Neuronal stem cell (in vitro differentiated cells): ENCODE measurements around the gene SPIN1.

Experiments used
- DNase-seq: peaks from one replicate; pipeline ENCODE4 v3.0.0-alpha.2; 2013; ENCODE audit warnings: low spot score
- H2AFZ ChIP-seq: one replicate; pipeline ENCODE4 v1.6.1; 2013; ENCODE audit warnings: mild to moderate bottlenecking, low read length, inconsistent platforms
- H2AK5ac ChIP-seq: 2 replicates; pipeline ENCODE4 v1.6.1; 2013; ENCODE audit warnings: low read depth, mild to moderate bottlenecking, inconsistent platforms, low read length, moderate library complexity, mixed read lengths
- H2BK120ac ChIP-seq: 2 replicates; pipeline ENCODE4 v1.6.1; 2013; ENCODE audit warnings: low read depth, mild to moderate bottlenecking, inconsistent platforms, low read length, moderate library complexity, mixed read lengths
- H2BK12ac ChIP-seq: one replicate; pipeline ENCODE4 v1.6.1; 2013; ENCODE audit warnings: low read length, inconsistent platforms
- H2BK15ac ChIP-seq: 2 replicates; pipeline ENCODE4 v1.6.1; 2013; ENCODE audit warnings: mild to moderate bottlenecking, low read length, inconsistent platforms, mixed read lengths
- H2BK5ac ChIP-seq: one replicate; pipeline ENCODE4 v1.6.1; 2013; ENCODE audit warnings: inconsistent platforms, mild to moderate bottlenecking, low read length, moderate library complexity
- H3K14ac ChIP-seq: one replicate; pipeline ENCODE4 v1.6.1; 2013; ENCODE audit warnings: low read length, inconsistent platforms
- H3K18ac ChIP-seq: 2 replicates; pipeline ENCODE4 v1.6.1; 2013; ENCODE audit warnings: low read length, inconsistent platforms
- H3K23ac ChIP-seq: 2 replicates; pipeline ENCODE4 v1.6.1; 2013; ENCODE audit warnings: low read depth, mild to moderate bottlenecking, mixed read lengths, low read length, inconsistent platforms; ENCODE audit not compliant: poor library complexity
- H3K27ac ChIP-seq: replicated peaks from 3 replicates; pipeline ENCODE4 v1.5.1; 2013; ENCODE audit warnings: low read length, inconsistent platforms
- H3K27me3 ChIP-seq, 3 experiments: 2 replicates each; pipeline ENCODE4 v1.6.1; 2013; ENCODE audit warnings: low read length in 3 of 3, mild to moderate bottlenecking in 2 of 3, inconsistent platforms in 1 of 3, low read depth in 1 of 3, mixed read lengths in 1 of 3, moderate library complexity in 1 of 3; ENCODE audit not compliant: control insufficient read depth in 3 of 3, insufficient read depth in 3 of 3
- H3K36me3 ChIP-seq, 2 donors: replicated peaks in 1 of 2; 2 replicates each; pipeline ENCODE4 v1.6.1; 2013; ENCODE audit warnings: low read length in 2 of 2; ENCODE audit not compliant: control insufficient read depth in 2 of 2, insufficient read depth in 2 of 2
- H3K4ac ChIP-seq: 2 replicates; pipeline ENCODE4 v1.6.1; 2013; ENCODE audit warnings: inconsistent platforms, mild to moderate bottlenecking, low read length, moderate library complexity
- H3K4me1 ChIP-seq, 2 donors: 1 replicate in 1 of 2; 2 replicates in 1 of 2; pipeline ENCODE4 v1.6.1; 2013; ENCODE audit warnings: low read length in 2 of 2, low read depth in 1 of 2; ENCODE audit not compliant: control insufficient read depth in 2 of 2, insufficient read depth in 1 of 2
- H3K4me2 ChIP-seq: one replicate; pipeline ENCODE4 v1.6.1; 2013; ENCODE audit warnings: mild to moderate bottlenecking, low read length, inconsistent platforms; ENCODE audit not compliant: insufficient read depth, poor library complexity, severe bottlenecking
- H3K4me3 ChIP-seq, 2 donors: 2 replicates each; pipeline ENCODE4 v1.5.1; 2013; ENCODE audit warnings: low read length in 2 of 2, mild to moderate bottlenecking in 2 of 2, inconsistent platforms in 1 of 2, moderate library complexity in 1 of 2
- H3K79me1 ChIP-seq: one replicate; pipeline ENCODE4 v1.6.1; 2013; ENCODE audit warnings: low read depth, mild to moderate bottlenecking, inconsistent platforms, low read length, moderate library complexity
- H3K9ac ChIP-seq: one replicate; pipeline ENCODE4 v1.6.1; 2013; ENCODE audit warnings: mild to moderate bottlenecking, low read depth, low read length, inconsistent platforms; ENCODE audit not compliant: poor library complexity
- H3K9me3 ChIP-seq, 2 donors: replicated peaks in 1 of 2; 2 replicates each; pipeline versions ENCODE3 to v1.6.1; 2013; ENCODE audit warnings: low read length in 2 of 2, mild to moderate bottlenecking in 2 of 2, inconsistent platforms in 1 of 2, low read depth in 1 of 2, mixed read lengths in 1 of 2, moderate library complexity in 1 of 2; ENCODE audit not compliant: control insufficient read depth in 2 of 2, insufficient read depth in 1 of 2
- H4K8ac ChIP-seq: one replicate; pipeline ENCODE4 v1.6.1; 2013; ENCODE audit warnings: low read depth, mild to moderate bottlenecking, inconsistent platforms, low read length, moderate library complexity
- H4K91ac ChIP-seq: one replicate; pipeline ENCODE4 v1.6.1; 2013; ENCODE audit warnings: low read length, low read depth, mild to moderate bottlenecking, inconsistent platforms; ENCODE audit not compliant: poor library complexity
- WGBS, 2 donors: extraction: QIAGEN DNeasy Blood & Tissue Kit; methylation state at CpG; one replicate each; pipeline ENCODE4 v1.1.7; 2013; ENCODE audit warnings: missing lambda C conversion rate in 2 of 2, mixed read lengths in 1 of 2; ENCODE audit not compliant: insufficient read length in 2 of 2, insufficient replicate concordance in 1 of 2; ENCODE audit errors: extremely low coverage in 2 of 2; 5-methylcytosine and 5-hydroxymethylcytosine counted together

SPIN1 gene

DNA sequence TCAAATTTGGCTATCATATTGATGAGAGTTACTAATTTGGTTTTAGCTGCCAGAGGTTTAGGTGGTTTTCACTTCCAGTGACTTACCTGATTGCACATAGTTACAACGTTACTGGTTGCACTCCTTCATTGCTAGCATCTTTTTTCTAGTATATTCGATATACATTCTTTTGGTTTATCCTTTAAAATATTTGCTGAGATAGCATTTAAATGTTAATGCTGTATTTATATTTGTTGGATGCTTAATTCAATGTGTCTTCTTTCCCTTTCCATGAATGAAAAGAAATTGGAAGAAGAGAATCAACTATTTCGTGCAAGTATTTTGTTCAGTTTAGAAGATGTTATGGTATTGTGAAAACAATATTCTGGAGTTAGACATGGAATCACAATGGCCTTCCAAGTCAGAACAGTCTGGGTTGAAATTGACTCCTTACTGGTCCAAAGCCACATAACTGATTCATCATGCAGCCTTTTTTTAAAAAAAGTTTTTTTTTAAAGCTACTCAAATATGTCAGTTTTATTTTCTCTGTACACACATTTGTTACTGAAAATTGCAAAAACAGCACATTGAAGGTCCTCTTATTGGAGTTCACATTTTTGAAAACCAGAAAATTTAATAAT lies 2.2 kb downstream of the SPIN1 start:
- H2AK5ac ChIP-seq, result no peak overlapping the region
- no peak overlapping the region for H3K18ac ChIP-seq
- no peak overlapping the region for H4K8ac ChIP-seq
- WGBS, 2 donors, result no CpG with 5 or more reads among the region's 3 CpGs
- H3K4me2 ChIP-seq, result no peak overlapping the region
- peaks cover 0 to 10% (median 0%) of the 10 kb centered on the region in 3 experiments for H3K27me3 ChIP-seq
- H2BK120ac ChIP-seq, result no peak overlapping the region
- H3K36me3 ChIP-seq, result peaks cover 3 to 37% of the 10 kb centered on the region in 2 donors
- no peak overlapping the region for H3K4ac ChIP-seq
- no peak overlapping the region for H3K9ac ChIP-seq
- no peak overlapping the region for H4K91ac ChIP-seq
- H3K14ac ChIP-seq, result no peak overlapping the region
- no peak overlapping the region for H2AFZ ChIP-seq
- peaks cover 2% of the 10 kb centered on the region for H3K79me1 ChIP-seq
- H3K4me3 ChIP-seq, result no peak overlapping the region
- no peak overlapping the region for H2BK15ac ChIP-seq
- H3K23ac ChIP-seq, result no peak overlapping the region
- H3K27ac ChIP-seq, result no peak overlapping the region
- no peak overlapping the region for H2BK12ac ChIP-seq
- no peak for DNase-seq
- peaks cover 0 to 8% of the 10 kb centered on the region in 2 donors for H3K9me3 ChIP-seq
- H3K4me1 ChIP-seq, result no peaks in the 10 kb centered on the region
- no peak overlapping the region for H2BK5ac ChIP-seq

DNA sequence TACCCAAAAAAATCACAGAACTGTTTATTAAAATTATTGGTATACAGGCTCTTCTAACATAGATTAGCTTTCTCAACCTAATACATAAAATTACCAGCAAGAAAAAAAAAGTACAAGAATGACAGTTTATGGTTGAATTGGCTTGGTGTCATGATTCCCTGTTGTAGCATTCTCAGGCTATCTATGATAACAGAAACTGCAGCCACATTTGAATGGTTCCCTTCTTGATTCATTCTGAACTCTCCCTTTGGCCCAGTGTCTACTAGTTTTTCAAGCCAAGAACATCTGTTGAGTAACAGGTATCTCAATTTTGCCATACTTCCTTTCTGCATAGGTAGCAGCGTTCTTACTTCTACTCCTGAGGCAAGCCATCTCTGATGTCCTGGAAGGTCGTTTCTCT lies 3.0 kb downstream of the SPIN1 start:
- H2AFZ ChIP-seq, result no peak overlapping the region
- H3K18ac ChIP-seq, result no peak overlapping the region
- no peak overlapping the region for H4K91ac ChIP-seq
- no peak overlapping the region for H2BK5ac ChIP-seq
- H3K36me3 ChIP-seq, result peaks cover 3 to 38% of the 10 kb centered on the region in 2 donors
- H3K14ac ChIP-seq, result no peak overlapping the region
- no peak overlapping the region for H3K9ac ChIP-seq
- H2AK5ac ChIP-seq, result no peak overlapping the region
- peaks cover 0 to 8% of the 10 kb centered on the region in 2 donors for H3K9me3 ChIP-seq
- no peak overlapping the region for H3K27ac ChIP-seq
- H3K79me1 ChIP-seq, result peaks cover 2% of the 10 kb centered on the region
- H2BK12ac ChIP-seq, result no peak overlapping the region
- no peak overlapping the region for H3K4ac ChIP-seq
- H3K23ac ChIP-seq, result no peak overlapping the region
- H3K4me3 ChIP-seq, result no peak overlapping the region
- no peak for DNase-seq
- H4K8ac ChIP-seq, result no peak overlapping the region
- peaks cover 0 to 10% (median 0%) of the 10 kb centered on the region in 3 experiments for H3K27me3 ChIP-seq
- H3K4me2 ChIP-seq, result no peak overlapping the region
- H2BK120ac ChIP-seq, result no peak overlapping the region
- no CpG with 5 or more reads among the region's 2 CpGs for WGBS, 2 donors
- H3K4me1 ChIP-seq, result no peaks in the 10 kb centered on the region
- H2BK15ac ChIP-seq, result no peak overlapping the region

DNA sequence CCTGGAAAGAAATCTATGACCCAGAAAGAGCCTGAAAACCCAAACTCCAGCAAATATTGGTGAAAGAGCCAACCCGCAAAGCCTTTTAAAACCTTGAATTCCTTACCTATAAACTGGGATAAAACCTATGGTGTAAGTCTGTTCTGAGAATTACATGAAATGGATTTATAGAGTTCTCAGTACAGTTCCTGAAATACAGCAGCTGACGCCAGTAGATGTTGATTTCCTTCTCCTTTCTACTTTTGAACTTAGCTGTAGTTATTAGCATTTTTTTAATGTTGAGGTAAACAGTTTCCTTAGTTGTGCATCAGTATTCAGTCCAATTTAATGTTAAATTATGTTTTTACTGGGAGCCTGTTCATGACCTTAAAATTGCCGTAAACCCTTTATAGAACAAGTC lies 3.7 kb downstream of the SPIN1 start:
- H3K4me2 ChIP-seq, result no peak overlapping the region
- DNase-seq, result no peak
- no peak overlapping the region for H4K91ac ChIP-seq
- H3K9me3 ChIP-seq, result peaks cover 0 to 5% of the 10 kb centered on the region in 2 donors
- H2BK120ac ChIP-seq, result no peak overlapping the region
- H3K4ac ChIP-seq, result no peak overlapping the region
- H2AK5ac ChIP-seq, result no peak overlapping the region
- no peak overlapping the region for H2AFZ ChIP-seq
- no peak overlapping the region for H2BK15ac ChIP-seq
- H3K36me3 ChIP-seq, result peaks cover 3 to 40% of the 10 kb centered on the region in 2 donors
- no peak overlapping the region for H3K27ac ChIP-seq
- H3K27me3 ChIP-seq, result peaks cover 0 to 7% (median 0%) of the 10 kb centered on the region in 3 experiments
- H4K8ac ChIP-seq, result no peak overlapping the region
- WGBS, 2 donors, result no CpG with 5 or more reads among the region's 3 CpGs
- no peak overlapping the region for H3K4me3 ChIP-seq
- H2BK12ac ChIP-seq, result no peak overlapping the region
- no peaks in the 10 kb centered on the region for H3K4me1 ChIP-seq
- H3K18ac ChIP-seq, result no peak overlapping the region
- H3K14ac ChIP-seq, result no peak overlapping the region
- H3K9ac ChIP-seq, result no peak overlapping the region
- H2BK5ac ChIP-seq, result no peak overlapping the region
- H3K23ac ChIP-seq, result no peak overlapping the region
- peaks cover 2% of the 10 kb centered on the region for H3K79me1 ChIP-seq

DNA sequence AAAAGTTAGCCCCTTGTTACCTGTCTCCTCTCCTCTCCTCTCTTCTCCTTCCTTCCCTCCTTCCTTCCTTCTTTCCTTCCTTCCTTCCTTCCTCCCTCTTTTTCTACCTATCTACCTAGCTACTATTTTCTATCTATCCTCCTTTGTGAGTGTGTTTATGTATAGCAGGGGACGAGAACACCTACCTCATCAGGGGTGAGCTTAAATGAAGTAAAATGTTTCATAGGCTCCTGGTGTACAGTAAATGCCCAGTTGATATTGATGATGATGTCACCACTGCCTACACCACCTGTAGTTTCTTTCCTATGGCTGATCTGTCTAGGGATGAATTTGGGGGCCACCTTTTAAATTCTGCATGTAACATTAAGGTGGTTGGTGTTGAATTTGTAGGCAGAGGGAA lies 4.3 kb downstream of the SPIN1 start:
- Histone ChIP-seq H3K23ac (no peak overlapping the region), H3K36me3 (peaks cover 3 to 40% of the 10 kb centered on the region in 2 donors), H2BK15ac (no peak overlapping the region), H3K9me3 (peaks cover 0 to 5% of the 10 kb centered on the region in 2 donors), H3K18ac (no peak overlapping the region), H4K91ac (no peak overlapping the region), H3K14ac (no peak overlapping the region), H4K8ac (no peak overlapping the region), H3K4me3 (no peak overlapping the region), H2AK5ac (no peak overlapping the region), H3K4ac (no peak overlapping the region), H3K79me1 (peaks cover 2% of the 10 kb centered on the region), H3K27ac (no peak overlapping the region), H2BK5ac (no peak overlapping the region), H3K9ac (no peak overlapping the region), H2BK12ac (no peak overlapping the region), H3K4me2 (no peak overlapping the region), H3K27me3 (peaks cover 0 to 4% (median 0%) of the 10 kb centered on the region in 3 experiments), H2BK120ac (no peak overlapping the region), H3K4me1 (no peaks in the 10 kb centered on the region), H2AFZ (no peak overlapping the region)
- DNase-seq, result no peak
- no CpG with 5 or more reads among the region's 1 CpG for WGBS, 2 donors
